Measurements from ENCODE around the gene VAT1L. TPM values are rescaled to one million over a fixed set of nuclear protein-coding genes. Genes with fewer than 3 reads are reported as not detected.

Gene VAT1L
- total RNA-seq, 1 experiment from 2014 or later = 33.8 TPM

GRCh38 chr16:77863250-77863649 is 74.9 kb downstream of the VAT1L start:
- no peak overlapping the region for H3K27ac Mint-ChIP-seq

More at GRCh38 chr16:77863250-77863649, 74.9 kb downstream of the VAT1L start:
- Mint-ChIP-seq H3K4me3 (no peak overlapping the region), H3K36me3 (ENCODE audit: insufficient read depth in 1 of 3, low read depth in 3 of 3) (peaks cover 14 to 36% (median 14%) of the 10 kb centered on the region in 3 experiments; a peak in 5 of 7 replicates), H3K9me3 (no peaks in the 10 kb centered on the region), H3K27me3 (ENCODE audit: low read depth) (peaks cover 12% of the 10 kb centered on the region), H3K4me1 (peaks cover 6 to 10% of the 10 kb centered on the region in 2 experiments)
- Histone ChIP-seq H3K79me2 (ENCODE audit: insufficient read depth, low read length) (no peaks in the 10 kb centered on the region), H2BK120ac (ENCODE audit: low read depth, low read length, poor library complexity, severe bottlenecking) (no peak overlapping the region), H4K8ac (replicated peaks; ENCODE audit: insufficient read length, low read depth, low read length) (no peak overlapping the region), H3K56ac (ENCODE audit: insufficient read length, low read depth, low read length) (no peak overlapping the region), H3K9ac (ENCODE audit: extremely low read depth, insufficient read length, low read length) (no peak overlapping the region), H3K23ac (ENCODE audit: insufficient read length, low read depth, low read length) (no peak overlapping the region), H3K4me1 (ENCODE audit: insufficient read depth, low read length) (no peaks in the 10 kb centered on the region), H3K4ac (ENCODE audit: low read depth, low read length) (no peak overlapping the region), H4K20me1 (ENCODE audit: control insufficient read depth, insufficient read depth, insufficient read length) (no peaks in the 10 kb centered on the region), H2BK20ac (ENCODE audit: low read depth, low read length, poor library complexity, severe bottlenecking) (no peak overlapping the region), H3K14ac (ENCODE audit: insufficient read depth, low read length) (no peak overlapping the region), H2BK5ac (ENCODE audit: insufficient read length, low read length) (no peak overlapping the region), H3K27me3 (ENCODE audit: insufficient read depth, low read length) (no peaks in the 10 kb centered on the region), H3K4me2 (ENCODE audit: insufficient read depth, insufficient read length, low read length) (no peak overlapping the region), H2AK5ac (ENCODE audit: insufficient read length, low read length) (no peak overlapping the region), H2BK12ac (ENCODE audit: insufficient read length, low read depth, low read length) (no peak overlapping the region), H2AFZ (ENCODE audit: low read length) (no peak overlapping the region), H4K5ac (ENCODE audit: insufficient read length, low read depth, low read length) (no peak overlapping the region), H3K23me2 (ENCODE audit: insufficient read length, low read depth, low read length, poor library complexity, severe bottlenecking) (no peaks in the 10 kb centered on the region), H3K79me1 (ENCODE audit: insufficient read depth, low read depth, low read length, poor library complexity, severe bottlenecking) (no peaks in the 10 kb centered on the region), H3K9me3 (ENCODE audit: control insufficient read depth, low read depth, low read length) (no peaks in the 10 kb centered on the region), H2BK15ac (ENCODE audit: low read depth, low read length) (no peak overlapping the region), H3K18ac (ENCODE audit: insufficient read length, low read depth, low read length) (no peak overlapping the region), H4K91ac (ENCODE audit: insufficient read length, low read depth, low read length) (no peak overlapping the region), H3T11ph (ENCODE audit: low read length) (no peak overlapping the region), H3K27ac (ENCODE audit: insufficient read length, low read depth, low read length) (no peak overlapping the region)
- DNase-seq = no peak
- WGBS (ENCODE audit: extremely low coverage, insufficient read length, low lambda C conversion rate) = no CpG with 5 or more reads among the region's 5 CpGs
- no peak for TF ChIP-seq CTCF (conservative IDR thresholded peaks at IDR 0.05)

Measured in H9 (cell line).